ENCODE measurements around the gene FBLN5. TPM values are rescaled to one million over a fixed set of nuclear protein-coding genes. Genes with fewer than 3 reads are reported as not detected.

Gene FBLN5
- total RNA-seq, 1 experiment from 2014 or later: not detected

GRCh38 chr14:91925727-91926121, 21.8 kb downstream of the FBLN5 start:
- Histone ChIP-seq H4K20me1 (ENCODE audit: insufficient read depth) (no peaks in the 10 kb centered on the region), H2AFZ (no peak overlapping the region), H3K27ac (no peak overlapping the region), H3K9me3 (ENCODE audit: insufficient read depth, low read depth) (no peaks in the 10 kb centered on the region), H3K79me2 (ENCODE audit: low read depth) (no peaks in the 10 kb centered on the region), H3K9me2 (ENCODE audit: insufficient read depth) (no peaks in the 10 kb centered on the region), H3F3A (ENCODE audit: insufficient read depth, low read depth) (no peaks in the 10 kb centered on the region), H3K27me3 (ENCODE audit: insufficient read depth, low read depth) (no peaks in the 10 kb centered on the region), H3K4me2 (no peak overlapping the region), H3K4me1 (replicated peaks; ENCODE audit: insufficient read depth) (no peaks in the 10 kb centered on the region), H3K4me3 (no peak overlapping the region), H3K36me3 (ENCODE audit: low read depth) (no peaks in the 10 kb centered on the region)
- TF ChIP-seq EZH2 (IDR thresholded peaks at IDR 0.05; ENCODE audit: low read depth): no peak
- no peak for TF ChIP-seq CTCF (conservative IDR thresholded peaks at IDR 0.05)
- no peak for DNase-seq
- no TSS peak for BruUV-seq (replicated peaks)
- CTCF ChIA-PET: no interaction called here
- POLR2A ChIA-PET (ENCODE audit: unreplicated experiment): no interaction called here
- intact Hi-C loops (cut with micrococcal nuclease; ENCODE audit: unreplicated experiment): no loop called here

DNA sequence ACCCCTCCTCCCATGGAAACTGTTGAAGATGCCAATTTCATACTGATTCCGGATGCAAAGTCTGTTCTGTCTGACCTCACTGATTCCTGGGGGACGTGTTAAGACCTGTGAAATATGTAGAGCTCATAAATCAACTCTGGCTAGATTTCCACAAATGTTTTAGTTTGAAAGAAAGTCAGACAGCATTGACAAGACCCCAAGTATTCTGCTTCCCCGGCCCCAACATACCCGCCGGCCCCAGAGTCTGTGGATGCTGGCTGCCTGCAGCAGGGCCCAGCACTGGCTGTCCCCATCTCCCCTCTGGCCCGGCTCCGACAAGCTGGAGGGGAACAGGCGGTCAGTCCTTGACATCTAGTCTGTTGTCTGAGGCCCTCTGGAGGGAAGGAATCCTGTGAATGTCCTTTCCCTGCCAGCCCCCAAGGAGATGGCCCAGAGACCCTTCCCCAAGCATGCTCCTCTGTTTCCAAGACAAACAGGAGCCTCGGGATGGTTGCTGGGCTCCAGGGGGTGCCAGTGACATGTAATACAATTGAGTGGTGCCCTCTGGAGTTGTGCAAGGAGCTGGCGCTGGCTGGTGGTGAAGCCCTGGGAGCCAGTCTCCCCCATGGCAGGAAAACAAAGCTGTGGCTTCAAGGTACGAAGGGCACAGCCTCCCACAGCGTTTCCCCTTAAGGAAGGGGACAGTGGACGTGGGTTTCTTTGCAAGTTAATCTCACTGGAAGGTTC, 22.3 kb downstream of the FBLN5 start:
- Histone ChIP-seq H3K4me2 (no peak overlapping the region), H3K9me2 (ENCODE audit: insufficient read depth) (no peaks in the 10 kb centered on the region), H2AFZ (no peak overlapping the region), H3F3A (ENCODE audit: insufficient read depth, low read depth) (no peaks in the 10 kb centered on the region), H3K9me3 (ENCODE audit: insufficient read depth, low read depth) (no peaks in the 10 kb centered on the region), H3K36me3 (ENCODE audit: low read depth) (no peaks in the 10 kb centered on the region), H3K27me3 (ENCODE audit: insufficient read depth, low read depth) (no peaks in the 10 kb centered on the region), H4K20me1 (ENCODE audit: insufficient read depth) (no peaks in the 10 kb centered on the region), H3K27ac (no peak overlapping the region), H3K79me2 (ENCODE audit: low read depth) (no peaks in the 10 kb centered on the region), H3K4me1 (replicated peaks; ENCODE audit: insufficient read depth) (no peaks in the 10 kb centered on the region), H3K4me3 (no peak overlapping the region)
- no peak for DNase-seq
- CTCF ChIA-PET: no interaction called here
- intact Hi-C loops (cut with micrococcal nuclease; ENCODE audit: unreplicated experiment): no loop called here
- TF ChIP-seq EZH2 (IDR thresholded peaks at IDR 0.05; ENCODE audit: low read depth) (no peak), CTCF (conservative IDR thresholded peaks at IDR 0.05) (no peak)
- POLR2A ChIA-PET (ENCODE audit: unreplicated experiment): no interaction called here
- no TSS peak for BruUV-seq (replicated peaks)

DNA sequence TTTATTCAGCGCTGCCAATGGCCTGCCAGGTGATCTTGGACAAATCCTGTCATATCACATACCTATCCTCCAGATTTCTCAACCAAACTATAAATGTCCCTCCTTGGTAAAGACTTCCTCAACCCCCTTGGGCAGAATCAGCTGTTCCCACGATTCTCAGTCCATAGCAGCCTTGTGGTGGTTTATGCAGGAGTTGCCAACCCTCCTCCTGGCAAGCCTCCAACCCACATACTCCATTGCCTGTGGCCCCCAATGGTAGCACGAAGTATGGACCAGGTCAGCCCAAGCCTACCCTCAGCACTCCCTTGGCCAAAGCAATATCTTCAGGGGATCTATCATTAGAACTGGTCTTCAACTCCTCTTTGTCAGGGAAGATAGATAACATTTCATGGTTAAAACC, 27.0 kb downstream of the FBLN5 start:
- Histone ChIP-seq H3K27me3 (ENCODE audit: insufficient read depth, low read depth) (no peaks in the 10 kb centered on the region), H3K27ac (no peak overlapping the region), H4K20me1 (ENCODE audit: insufficient read depth) (no peaks in the 10 kb centered on the region), H3K9me3 (ENCODE audit: insufficient read depth, low read depth) (no peaks in the 10 kb centered on the region), H3K4me1 (replicated peaks; ENCODE audit: insufficient read depth) (no peaks in the 10 kb centered on the region), H3K4me2 (no peak overlapping the region), H2AFZ (no peak overlapping the region), H3K79me2 (ENCODE audit: low read depth) (no peaks in the 10 kb centered on the region), H3F3A (ENCODE audit: insufficient read depth, low read depth) (no peaks in the 10 kb centered on the region), H3K9me2 (ENCODE audit: insufficient read depth) (no peaks in the 10 kb centered on the region), H3K36me3 (ENCODE audit: low read depth) (no peaks in the 10 kb centered on the region), H3K4me3 (no peak overlapping the region)
- TF ChIP-seq EZH2 (IDR thresholded peaks at IDR 0.05; ENCODE audit: low read depth) (no peak), CTCF (conservative IDR thresholded peaks at IDR 0.05) (no peak)
- intact Hi-C loops (cut with micrococcal nuclease; ENCODE audit: unreplicated experiment): no loop called here
- ChIA-PET POLR2A (ENCODE audit: unreplicated experiment) (no interaction called here), CTCF (no interaction called here)
- DNase-seq: no peak
- BruUV-seq (replicated peaks): no TSS peak

Data from PC-9 (cell line).